NCI-H748 (cell line): ENCODE measurements around the gene GTF2IRD1.
A peak's percentile ranks its signal among the peaks of the same experiment; 100 is the strongest.
"Not testable (repeated sequence)": the region's sequence is repeated elsewhere in the genome, so short reads cannot be mapped to it uniquely, and the experiment has no call there.

Experiments
- DNase-seq: peaks from one replicate; lab custom pipeline; 2025; ENCODE audit not compliant: unreplicated experiment; lab: John Stamatoyannopoulos, UW

Gene GTF2IRD1, protein sequence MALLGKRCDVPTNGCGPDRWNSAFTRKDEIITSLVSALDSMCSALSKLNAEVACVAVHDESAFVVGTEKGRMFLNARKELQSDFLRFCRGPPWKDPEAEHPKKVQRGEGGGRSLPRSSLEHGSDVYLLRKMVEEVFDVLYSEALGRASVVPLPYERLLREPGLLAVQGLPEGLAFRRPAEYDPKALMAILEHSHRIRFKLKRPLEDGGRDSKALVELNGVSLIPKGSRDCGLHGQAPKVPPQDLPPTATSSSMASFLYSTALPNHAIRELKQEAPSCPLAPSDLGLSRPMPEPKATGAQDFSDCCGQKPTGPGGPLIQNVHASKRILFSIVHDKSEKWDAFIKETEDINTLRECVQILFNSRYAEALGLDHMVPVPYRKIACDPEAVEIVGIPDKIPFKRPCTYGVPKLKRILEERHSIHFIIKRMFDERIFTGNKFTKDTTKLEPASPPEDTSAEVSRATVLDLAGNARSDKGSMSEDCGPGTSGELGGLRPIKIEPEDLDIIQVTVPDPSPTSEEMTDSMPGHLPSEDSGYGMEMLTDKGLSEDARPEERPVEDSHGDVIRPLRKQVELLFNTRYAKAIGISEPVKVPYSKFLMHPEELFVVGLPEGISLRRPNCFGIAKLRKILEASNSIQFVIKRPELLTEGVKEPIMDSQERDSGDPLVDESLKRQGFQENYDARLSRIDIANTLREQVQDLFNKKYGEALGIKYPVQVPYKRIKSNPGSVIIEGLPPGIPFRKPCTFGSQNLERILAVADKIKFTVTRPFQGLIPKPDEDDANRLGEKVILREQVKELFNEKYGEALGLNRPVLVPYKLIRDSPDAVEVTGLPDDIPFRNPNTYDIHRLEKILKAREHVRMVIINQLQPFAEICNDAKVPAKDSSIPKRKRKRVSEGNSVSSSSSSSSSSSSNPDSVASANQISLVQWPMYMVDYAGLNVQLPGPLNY

DNA sequence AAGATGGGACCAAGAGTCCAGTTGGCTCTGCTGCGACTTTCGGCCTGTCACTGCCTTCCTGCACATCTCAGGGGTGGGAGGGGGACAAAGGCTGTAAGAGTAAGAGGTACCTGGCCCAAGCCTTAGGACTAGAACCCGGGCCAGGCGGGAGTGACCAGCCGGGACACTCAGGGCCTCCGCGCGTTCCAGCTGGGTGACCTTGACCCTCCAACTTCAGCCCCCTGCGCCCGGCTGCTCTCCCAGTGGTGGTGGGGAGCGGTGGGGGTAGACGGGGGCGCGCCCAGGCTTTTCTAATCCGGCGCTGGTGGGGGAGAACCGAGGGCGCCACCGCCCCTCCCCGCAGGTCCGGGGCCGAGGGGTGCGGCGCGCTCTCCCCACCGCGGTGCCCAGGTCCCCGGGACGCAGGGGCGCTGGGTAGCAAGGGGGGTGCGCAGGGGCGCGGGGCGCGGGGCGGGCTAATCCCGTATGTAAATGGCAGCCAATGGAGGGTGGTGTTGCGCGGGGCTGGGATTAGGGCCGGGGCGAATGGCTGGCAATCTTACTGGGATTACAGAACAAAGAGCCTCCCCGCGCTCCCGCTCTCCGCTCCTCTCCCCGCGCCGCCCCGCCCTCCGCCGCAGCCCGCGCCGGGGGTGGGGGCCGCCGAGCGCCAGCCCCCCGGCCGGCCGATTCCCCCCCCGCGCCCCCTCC lies at the start of gene GTF2IRD1:
GTF2IRD1 (plus strand) TSS at position 585 of the 690 bp plus-strand sequence. CDS start 54,175 bp downstream, outside the sequence.
- DNase-seq, result peak; percentile 78

- DNase-seq, result no peak
Measured at GRCh38 chr7:74404388-74404700, 49.4 kb upstream of the GTF2IRD1 start.

- no peak for DNase-seq
Measured at GRCh38 chr7:74404741-74405140, 49.0 kb upstream of the GTF2IRD1 start.

GRCh38 chr7:74405191-74405898 lies 48.4 kb upstream of the GTF2IRD1 start:
- peak; percentile 16 for DNase-seq

DNA sequence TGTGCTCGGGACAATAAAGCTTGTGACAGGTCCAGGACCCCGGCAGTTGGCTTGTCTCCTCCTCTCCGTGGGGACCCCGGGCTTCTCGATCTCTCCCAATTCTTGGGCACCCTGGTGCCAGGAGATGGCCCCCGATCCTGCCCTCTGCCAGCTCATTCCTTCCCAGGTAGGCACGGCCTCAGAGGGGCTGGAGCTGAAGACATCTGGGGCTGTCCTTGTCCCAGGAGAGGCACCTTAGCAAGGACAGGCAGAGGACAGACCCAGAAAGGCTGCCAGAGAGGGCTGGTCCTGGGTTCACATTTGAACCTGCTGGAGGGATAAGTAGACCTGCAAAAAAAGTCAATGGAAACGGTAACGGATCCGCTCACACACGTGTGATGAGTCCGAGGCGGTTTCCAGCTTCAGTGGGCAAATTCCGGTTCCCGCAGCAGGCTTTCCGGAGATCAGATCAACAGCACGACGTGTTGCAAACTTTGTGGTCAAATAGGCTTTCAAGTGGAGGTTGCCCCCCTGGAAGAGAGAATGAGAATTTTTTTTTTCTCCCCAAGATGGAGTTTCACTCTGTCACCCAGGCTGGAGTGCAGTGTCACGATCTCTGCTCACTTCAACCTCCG lies 47.7 kb upstream of the GTF2IRD1 start:
- no peak for DNase-seq

- DNase-seq, result no peak
Measured at GRCh38 chr7:74407958-74408357, 45.7 kb upstream of the GTF2IRD1 start.

DNA sequence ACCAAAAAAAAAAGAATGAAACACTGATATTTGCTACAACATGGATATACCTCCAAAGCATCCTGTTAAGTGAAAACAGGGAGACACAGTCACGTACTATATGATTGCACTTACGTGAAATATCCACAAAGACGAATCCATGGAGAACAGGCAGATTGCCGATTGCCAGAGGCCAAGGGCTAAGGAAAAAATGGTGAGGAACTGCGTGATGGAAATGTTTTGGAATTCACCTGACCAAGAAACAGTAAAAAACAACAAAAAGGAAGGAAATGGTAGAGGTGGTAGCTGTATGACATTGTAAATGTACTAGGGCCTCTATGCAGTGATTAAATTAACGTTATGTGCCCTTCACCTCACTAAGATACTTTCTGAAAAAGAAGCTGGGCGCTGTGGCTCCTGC lies 44.1 kb upstream of the GTF2IRD1 start:
- DNase-seq, result no peak

GRCh38 chr7:74410772-74411171 lies 42.9 kb upstream of the GTF2IRD1 start:
- DNase-seq, result no peak

DNA sequence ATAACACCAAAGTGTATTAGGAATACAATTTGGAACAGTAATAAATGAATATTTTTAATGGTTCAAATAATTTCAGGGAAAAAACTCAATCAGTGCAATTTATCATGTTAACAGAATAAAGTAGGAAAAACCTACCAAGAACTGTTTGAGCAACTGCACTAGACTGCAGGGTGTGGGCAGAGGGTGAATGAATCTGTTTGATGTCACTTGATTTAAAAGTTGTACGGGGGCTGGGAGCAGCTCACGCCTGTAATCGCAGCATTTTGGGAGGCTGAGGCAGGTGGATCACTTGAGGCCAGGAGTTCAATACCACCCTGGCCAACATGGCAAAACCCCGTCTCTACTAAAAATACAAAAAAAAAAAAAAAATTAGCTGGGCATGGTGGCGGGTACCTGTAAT lies 42.1 kb upstream of the GTF2IRD1 start:
- DNase-seq, result not testable (repeated sequence)

GRCh38 chr7:74412056-74412455 lies 41.6 kb upstream of the GTF2IRD1 start:
- DNase-seq, result no peak

DNA sequence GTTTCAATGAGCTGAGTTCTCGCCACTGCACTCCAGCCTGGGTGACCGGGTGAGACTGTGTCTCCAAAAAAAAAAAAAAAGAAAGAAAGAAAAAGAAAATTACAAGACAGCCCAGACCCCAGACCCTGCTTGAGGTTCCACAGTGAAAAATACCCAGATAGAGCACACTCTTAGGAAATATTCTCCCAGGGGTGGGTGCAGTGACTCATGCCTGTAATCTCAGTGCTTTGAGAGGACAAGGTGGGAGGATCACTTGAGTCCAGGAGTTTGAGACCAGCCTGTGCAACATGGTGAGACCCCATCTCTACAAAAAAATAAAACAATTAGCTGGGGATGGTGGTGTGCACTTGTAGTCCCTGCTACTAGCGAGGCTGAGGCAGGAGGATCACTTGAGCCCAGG lies 41.1 kb upstream of the GTF2IRD1 start:
- DNase-seq, result no peak

DNA sequence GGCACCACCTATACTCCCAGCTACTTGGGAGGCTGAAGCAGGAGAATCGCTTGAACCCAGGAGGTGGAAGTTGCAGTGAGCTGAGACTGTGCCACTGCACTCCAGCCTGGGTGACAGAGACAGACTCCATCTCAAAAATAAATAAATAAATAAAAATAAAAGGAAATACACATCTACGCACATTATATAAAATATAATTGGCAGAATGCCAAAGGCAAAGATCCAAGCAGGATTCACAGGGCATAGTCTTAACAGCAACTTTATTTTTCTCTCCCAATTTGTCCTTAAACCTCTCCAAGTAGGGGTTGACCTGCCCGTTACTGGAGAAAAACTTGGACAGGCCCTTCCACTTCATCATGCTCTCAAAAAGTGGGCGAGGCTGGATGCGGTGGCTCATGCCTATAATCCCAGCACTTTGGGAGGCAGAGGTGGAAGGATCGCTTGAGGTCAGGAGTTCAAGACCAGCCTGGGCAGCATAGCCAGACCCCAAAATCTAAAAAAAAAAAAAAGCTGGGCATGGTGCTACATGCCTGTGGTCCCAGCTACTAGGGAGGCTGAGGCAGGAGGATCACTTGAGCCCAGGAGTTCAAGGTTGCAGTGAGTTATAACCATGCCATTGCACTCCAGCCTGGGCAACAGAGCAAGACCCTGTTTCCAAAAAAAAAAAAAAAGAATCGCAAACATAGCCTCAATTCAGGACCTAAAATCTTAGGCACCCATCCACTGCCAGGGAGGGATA lies 38.9 kb upstream of the GTF2IRD1 start:
- DNase-seq, result not testable (repeated sequence)

GRCh38 chr7:74417419-74417971 lies 36.2 kb upstream of the GTF2IRD1 start:
- DNase-seq, result peak; percentile 64

- DNase-seq, result no peak
Measured at GRCh38 chr7:74418076-74418475, 35.6 kb upstream of the GTF2IRD1 start.

GRCh38 chr7:74418538-74418937 lies 35.2 kb upstream of the GTF2IRD1 start:
- no peak for DNase-seq

- not testable (repeated sequence) for DNase-seq
Measured at GRCh38 chr7:74419232-74419631, 34.5 kb upstream of the GTF2IRD1 start.

GRCh38 chr7:74420006-74420405 lies 33.7 kb upstream of the GTF2IRD1 start:
- DNase-seq, result no peak

- DNase-seq, result no peak
Measured at GRCh38 chr7:74424291-74424880, 29.3 kb upstream of the GTF2IRD1 start.

- no peak for DNase-seq
Measured at GRCh38 chr7:74428023-74428422, 25.7 kb upstream of the GTF2IRD1 start.
